DMS53 (cell line): Measurements from ENCODE around the gene TLX1.

ENCODE experiments used
- DNase-seq: peaks from one replicate; lab custom pipeline; 2025; lab: John Stamatoyannopoulos, UW

Gene TLX1

GRCh38 chr10:101134299-101135127 is 3.4 kb downstream of the TLX1 start:
- DNase-seq, result peak; percentile 26

- no peak for DNase-seq
These were observed 4.3 kb downstream of the TLX1 start for GRCh38 chr10:101135141-101136006.

- DNase-seq, result peak; percentile 23
These were observed 5.1 kb downstream of the TLX1 start for GRCh38 chr10:101136007-101136707.

GRCh38 chr10:101136708-101137121 is 5.6 kb downstream of the TLX1 start:
- DNase-seq, result no peak

GRCh38 chr10:101137271-101137670 is 6.2 kb downstream of the TLX1 start:
- DNase-seq, result no peak

- no peak for DNase-seq
These were observed 7.8 kb downstream of the TLX1 start for GRCh38 chr10:101138788-101139420.

- DNase-seq, result peak; percentile 29
These were observed 8.4 kb downstream of the TLX1 start for GRCh38 chr10:101139421-101139911.

- DNase-seq, result no peak
These were observed 9.2 kb downstream of the TLX1 start for GRCh38 chr10:101140084-101140949.

GRCh38 chr10:101140950-101141615 is 10.0 kb downstream of the TLX1 start:
- no peak for DNase-seq

- DNase-seq, result peak; percentile 92
These were observed 10.8 kb downstream of the TLX1 start for GRCh38 chr10:101141616-101142532.

GRCh38 chr10:101142533-101143344 is 11.6 kb downstream of the TLX1 start:
- DNase-seq, result no peak

- no peak for DNase-seq
These were observed 12.2 kb downstream of the TLX1 start for GRCh38 chr10:101143345-101143630.

GRCh38 chr10:101144053-101144452 is 13.0 kb downstream of the TLX1 start:
- no peak for DNase-seq

GRCh38 chr10:101145145-101145544 is 14.0 kb downstream of the TLX1 start:
- DNase-seq, result no peak

- DNase-seq, result no peak
These were observed 14.8 kb downstream of the TLX1 start for GRCh38 chr10:101145750-101146391.

GRCh38 chr10:101146392-101147251 is 15.5 kb downstream of the TLX1 start:
- DNase-seq, result peak; percentile 50

GRCh38 chr10:101151395-101151794 is 20.3 kb downstream of the TLX1 start:
- no peak for DNase-seq
